HEK293 (cell line): ENCODE results near the gene DNAJC13.

Source experiments
- CTCF ChIA-PET: fragments of 350-600 bp; formaldehyde crosslinking; extraction: SDS; loops from one replicate; lab custom pipeline; 2021; ENCODE audit warnings: antibody characterized with exemption; lab: Yijun Ruan, JAX
- POLR2A ChIA-PET: fragments of 300-600 bp; formaldehyde crosslinking; extraction: SDS; loops from one replicate; lab custom pipeline; 2020; ENCODE audit warnings: antibody characterized with exemption, inconsistent platforms; lab: Yijun Ruan, JAX
- H3K27ac ChIP-seq: fragments of 200-500 bp; sonication (Bioruptor generic); 2 replicates; pipeline ENCODE4 v1.5.1; 2014; ENCODE audit warnings: low read depth, low read length, control low read depth, inconsistent platforms; ENCODE audit errors: extremely low read depth
- H3K36me3 ChIP-seq, 2 experiments: fragments of 200-500 bp in 1 of 2; sonication (Bioruptor generic) in 1 of 2; 1 replicate in 1 of 2; 2 replicates in 1 of 2; pipeline ENCODE4 v1.5.1; 2014 to 2017; ENCODE audit warnings: inconsistent platforms in 2 of 2, low read length in 2 of 2; ENCODE audit not compliant: control insufficient read depth in 2 of 2, insufficient read depth in 1 of 2
- H3K4me1 ChIP-seq: fragments of 200-500 bp; sonication (Bioruptor generic); 2 replicates; pipeline ENCODE4 v1.5.1; 2014; ENCODE audit warnings: mild to moderate bottlenecking, low read length, inconsistent platforms; ENCODE audit not compliant: control insufficient read depth, insufficient read depth
- H3K4me3 ChIP-seq: 2 replicates; pipeline ENCODE4 v1.5.1; 2011; ENCODE audit warnings: low read depth, mild to moderate bottlenecking, control low read depth, low read length, moderate library complexity
- H3K9me3 ChIP-seq: fragments of 200-500 bp; sonication (Bioruptor generic); 2 replicates; pipeline ENCODE4 v1.5.1; 2014; ENCODE audit warnings: low read depth, low read length, inconsistent platforms; ENCODE audit not compliant: control insufficient read depth, insufficient read depth
- GFI1B ChIP-seq: fragments of 450-650 bp; formaldehyde crosslinking; IDR thresholded peaks from 2 replicates; pipeline ENCODE4 v1.5.1; 2016; ENCODE audit warnings: missing biosample characterization, missing genetic modification characterization
- OVOL3 ChIP-seq: fragments of 450-650 bp; formaldehyde crosslinking; IDR thresholded peaks from 2 replicates; pipeline ENCODE4 v1.5.1; 2016; ENCODE audit warnings: missing biosample characterization, missing genetic modification characterization
- RBAK ChIP-seq: fragments of 450-650 bp; formaldehyde crosslinking; IDR thresholded peaks from 2 replicates; pipeline ENCODE4 v1.5.1; 2016; ENCODE audit warnings: missing biosample characterization, missing genetic modification characterization
- SALL2 ChIP-seq: fragments of 450-650 bp; formaldehyde crosslinking; IDR thresholded peaks from 2 replicates; pipeline ENCODE4 v1.5.0; 2017; ENCODE audit warnings: missing biosample characterization, mild to moderate bottlenecking, missing genetic modification characterization, borderline replicate concordance
- WT1 ChIP-seq: fragments of 450-650 bp; formaldehyde crosslinking; IDR thresholded peaks from 2 replicates; pipeline ENCODE4 v1.5.1; 2016; ENCODE audit warnings: missing biosample characterization, missing genetic modification characterization
- ZBTB17 ChIP-seq: fragments of 450-650 bp; formaldehyde crosslinking; IDR thresholded peaks from 2 replicates; pipeline ENCODE4 v1.5.1; 2016; ENCODE audit warnings: missing biosample characterization, missing genetic modification characterization
- ZNF10 ChIP-seq: fragments of 450-650 bp; formaldehyde crosslinking; IDR thresholded peaks from 2 replicates; pipeline ENCODE4 v1.5.1; 2017; ENCODE audit warnings: missing biosample characterization, missing genetic modification characterization
- ZNF16 ChIP-seq: fragments of 450-650 bp; formaldehyde crosslinking; IDR thresholded peaks from 2 replicates; pipeline ENCODE4 v1.5.1; 2016; ENCODE audit warnings: low read depth, missing biosample characterization, missing genetic modification characterization
- ZNF785 ChIP-seq: fragments of 450-650 bp; formaldehyde crosslinking; IDR thresholded peaks from 2 replicates; pipeline ENCODE4 v1.5.1; 2016; ENCODE audit warnings: missing biosample characterization, missing genetic modification characterization
- ZNF843 ChIP-seq: fragments of 450-650 bp; formaldehyde crosslinking; IDR thresholded peaks from 2 replicates; pipeline ENCODE4 v1.5.1; 2016; ENCODE audit warnings: missing biosample characterization, missing genetic modification characterization
- TF ChIP-seq, protein P1 (sequence below): fragments of 450-650 bp; formaldehyde crosslinking; IDR thresholded peaks from 2 replicates; pipeline ENCODE4 v1.5.1; 2016; ENCODE audit warnings: missing biosample characterization, missing genetic modification characterization, borderline replicate concordance
- TF ChIP-seq, protein P2 (sequence below): fragments of 450-650 bp; formaldehyde crosslinking; IDR thresholded peaks from 2 replicates; pipeline ENCODE4 v1.5.1; 2016; ENCODE audit warnings: missing biosample characterization, missing genetic modification characterization
- TF ChIP-seq, protein P3 (sequence below): fragments of 450-650 bp; formaldehyde crosslinking; IDR thresholded peaks from 2 replicates; pipeline ENCODE4 v1.5.1; 2016; ENCODE audit warnings: missing biosample characterization, missing genetic modification characterization
- TF ChIP-seq, protein P4 (sequence below): fragments of 450-650 bp; formaldehyde crosslinking; IDR thresholded peaks from 2 replicates; pipeline ENCODE4 v1.5.1; 2016; ENCODE audit warnings: missing biosample characterization, missing genetic modification characterization

The DNAJC13 gene

DNA sequence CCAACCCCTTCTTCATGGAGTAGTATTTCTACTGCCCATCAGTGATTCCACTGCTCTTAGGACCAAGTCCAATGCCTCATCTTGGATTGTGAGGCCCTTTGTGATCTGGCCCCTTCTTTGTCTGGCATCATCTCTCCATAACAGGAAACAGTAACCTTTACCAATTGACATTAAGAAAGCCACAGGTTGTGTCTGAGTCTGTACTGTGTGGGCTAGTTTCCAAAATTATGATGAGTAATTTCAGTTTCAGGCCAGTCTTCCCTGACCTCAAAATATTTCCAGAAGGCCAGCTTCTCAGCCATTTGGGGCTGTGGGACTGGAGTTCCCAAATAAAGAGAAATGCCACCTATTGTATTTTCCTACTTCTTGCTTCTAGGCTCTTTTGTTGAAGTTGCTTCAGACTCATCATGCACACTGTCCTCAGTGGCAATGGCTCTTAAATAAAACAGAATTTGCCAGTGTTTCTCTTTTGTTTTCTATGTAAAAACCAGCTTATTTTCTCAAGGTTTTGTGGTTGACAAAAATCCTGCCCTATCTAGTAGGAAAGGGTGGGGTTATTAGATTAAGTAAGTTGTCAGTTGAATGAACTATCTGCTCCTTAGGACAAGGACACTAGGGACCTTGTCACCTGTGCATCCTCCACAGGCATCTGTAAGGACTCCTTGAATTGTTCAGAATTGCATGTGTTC is 132.7 kb downstream of the DNAJC13 start:
- CTCF ChIA-PET, result interaction anchor here (1.3 kb wide), 1 partner anchor 14 kb away, joined by 5 read pairs; no protein-coding TSS in a partner anchor
- POLR2A ChIA-PET, result no interaction called here

DNA sequence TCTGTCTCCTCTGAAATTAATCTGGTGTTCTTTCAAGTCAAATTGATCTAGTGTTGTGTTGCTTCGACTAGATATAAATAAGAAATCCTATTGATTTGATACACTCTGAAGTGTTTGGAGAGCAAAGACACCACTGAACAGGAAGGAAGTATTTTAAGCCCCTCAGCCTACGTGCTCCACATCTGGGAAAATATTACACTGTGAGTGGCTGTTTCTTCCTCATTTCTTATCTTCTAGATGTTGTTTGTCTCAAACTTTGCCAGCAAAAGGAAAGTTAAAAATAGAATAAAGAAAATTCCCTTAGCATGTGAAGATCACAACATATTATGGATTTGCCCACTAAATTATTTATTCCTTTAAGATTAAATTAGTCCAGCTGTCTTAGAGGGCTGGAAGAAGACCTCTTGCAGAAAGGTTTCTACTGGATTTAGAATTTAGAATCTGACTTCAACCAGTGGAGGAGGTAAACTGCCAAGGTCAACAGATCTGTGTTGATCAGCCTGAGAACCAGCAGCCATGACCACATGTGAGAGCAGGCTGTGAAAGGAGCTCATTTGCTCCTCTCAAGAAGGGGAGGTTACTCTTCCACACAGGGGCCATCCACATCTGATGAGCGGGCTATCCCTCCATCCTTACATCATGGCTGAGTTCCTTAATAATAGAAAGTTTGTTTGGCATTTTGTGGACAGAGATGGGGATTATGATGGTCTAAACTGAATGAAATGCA is 133.4 kb downstream of the DNAJC13 start:
- no peaks in the 10 kb centered on the region for H3K9me3 ChIP-seq
- CTCF ChIA-PET, result interaction anchor here (1.0 to 1.3 kb wide), 2 partner anchors 13 to 15 kb away, joined by 3 to 5 read pairs; no protein-coding TSS in a partner anchor
- no peak for TF ChIP-seq SALL2
- TF ChIP-seq, protein P1, sequence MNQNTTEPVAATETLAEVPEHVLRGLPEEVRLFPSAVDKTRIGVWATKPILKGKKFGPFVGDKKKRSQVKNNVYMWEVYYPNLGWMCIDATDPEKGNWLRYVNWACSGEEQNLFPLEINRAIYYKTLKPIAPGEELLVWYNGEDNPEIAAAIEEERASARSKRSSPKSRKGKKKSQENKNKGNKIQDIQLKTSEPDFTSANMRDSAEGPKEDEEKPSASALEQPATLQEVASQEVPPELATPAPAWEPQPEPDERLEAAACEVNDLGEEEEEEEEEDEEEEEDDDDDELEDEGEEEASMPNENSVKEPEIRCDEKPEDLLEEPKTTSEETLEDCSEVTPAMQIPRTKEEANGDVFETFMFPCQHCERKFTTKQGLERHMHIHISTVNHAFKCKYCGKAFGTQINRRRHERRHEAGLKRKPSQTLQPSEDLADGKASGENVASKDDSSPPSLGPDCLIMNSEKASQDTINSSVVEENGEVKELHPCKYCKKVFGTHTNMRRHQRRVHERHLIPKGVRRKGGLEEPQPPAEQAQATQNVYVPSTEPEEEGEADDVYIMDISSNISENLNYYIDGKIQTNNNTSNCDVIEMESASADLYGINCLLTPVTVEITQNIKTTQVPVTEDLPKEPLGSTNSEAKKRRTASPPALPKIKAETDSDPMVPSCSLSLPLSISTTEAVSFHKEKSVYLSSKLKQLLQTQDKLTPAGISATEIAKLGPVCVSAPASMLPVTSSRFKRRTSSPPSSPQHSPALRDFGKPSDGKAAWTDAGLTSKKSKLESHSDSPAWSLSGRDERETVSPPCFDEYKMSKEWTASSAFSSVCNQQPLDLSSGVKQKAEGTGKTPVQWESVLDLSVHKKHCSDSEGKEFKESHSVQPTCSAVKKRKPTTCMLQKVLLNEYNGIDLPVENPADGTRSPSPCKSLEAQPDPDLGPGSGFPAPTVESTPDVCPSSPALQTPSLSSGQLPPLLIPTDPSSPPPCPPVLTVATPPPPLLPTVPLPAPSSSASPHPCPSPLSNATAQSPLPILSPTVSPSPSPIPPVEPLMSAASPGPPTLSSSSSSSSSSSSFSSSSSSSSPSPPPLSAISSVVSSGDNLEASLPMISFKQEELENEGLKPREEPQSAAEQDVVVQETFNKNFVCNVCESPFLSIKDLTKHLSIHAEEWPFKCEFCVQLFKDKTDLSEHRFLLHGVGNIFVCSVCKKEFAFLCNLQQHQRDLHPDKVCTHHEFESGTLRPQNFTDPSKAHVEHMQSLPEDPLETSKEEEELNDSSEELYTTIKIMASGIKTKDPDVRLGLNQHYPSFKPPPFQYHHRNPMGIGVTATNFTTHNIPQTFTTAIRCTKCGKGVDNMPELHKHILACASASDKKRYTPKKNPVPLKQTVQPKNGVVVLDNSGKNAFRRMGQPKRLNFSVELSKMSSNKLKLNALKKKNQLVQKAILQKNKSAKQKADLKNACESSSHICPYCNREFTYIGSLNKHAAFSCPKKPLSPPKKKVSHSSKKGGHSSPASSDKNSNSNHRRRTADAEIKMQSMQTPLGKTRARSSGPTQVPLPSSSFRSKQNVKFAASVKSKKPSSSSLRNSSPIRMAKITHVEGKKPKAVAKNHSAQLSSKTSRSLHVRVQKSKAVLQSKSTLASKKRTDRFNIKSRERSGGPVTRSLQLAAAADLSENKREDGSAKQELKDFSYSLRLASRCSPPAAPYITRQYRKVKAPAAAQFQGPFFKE (tag by site-specific recombination), result no peak
- TF ChIP-seq, all 188 proteins: peak for 0
- no peak overlapping the region for H3K4me3 ChIP-seq
- POLR2A ChIA-PET, result no interaction called here
- H3K4me1 ChIP-seq, result no peaks in the 10 kb centered on the region
- no peak overlapping the region for H3K27ac ChIP-seq
- H3K36me3 ChIP-seq, result no peaks in the 10 kb centered on the region

More for the DNA sequence above, 132.7 kb downstream of the DNAJC13 start:
- Histone ChIP-seq H3K27ac (no peak overlapping the region), H3K9me3 (no peaks in the 10 kb centered on the region), H3K36me3 (no peaks in the 10 kb centered on the region), H3K4me1 (no peaks in the 10 kb centered on the region), H3K4me3 (no peak overlapping the region)
- TF ChIP-seq, protein P2, sequence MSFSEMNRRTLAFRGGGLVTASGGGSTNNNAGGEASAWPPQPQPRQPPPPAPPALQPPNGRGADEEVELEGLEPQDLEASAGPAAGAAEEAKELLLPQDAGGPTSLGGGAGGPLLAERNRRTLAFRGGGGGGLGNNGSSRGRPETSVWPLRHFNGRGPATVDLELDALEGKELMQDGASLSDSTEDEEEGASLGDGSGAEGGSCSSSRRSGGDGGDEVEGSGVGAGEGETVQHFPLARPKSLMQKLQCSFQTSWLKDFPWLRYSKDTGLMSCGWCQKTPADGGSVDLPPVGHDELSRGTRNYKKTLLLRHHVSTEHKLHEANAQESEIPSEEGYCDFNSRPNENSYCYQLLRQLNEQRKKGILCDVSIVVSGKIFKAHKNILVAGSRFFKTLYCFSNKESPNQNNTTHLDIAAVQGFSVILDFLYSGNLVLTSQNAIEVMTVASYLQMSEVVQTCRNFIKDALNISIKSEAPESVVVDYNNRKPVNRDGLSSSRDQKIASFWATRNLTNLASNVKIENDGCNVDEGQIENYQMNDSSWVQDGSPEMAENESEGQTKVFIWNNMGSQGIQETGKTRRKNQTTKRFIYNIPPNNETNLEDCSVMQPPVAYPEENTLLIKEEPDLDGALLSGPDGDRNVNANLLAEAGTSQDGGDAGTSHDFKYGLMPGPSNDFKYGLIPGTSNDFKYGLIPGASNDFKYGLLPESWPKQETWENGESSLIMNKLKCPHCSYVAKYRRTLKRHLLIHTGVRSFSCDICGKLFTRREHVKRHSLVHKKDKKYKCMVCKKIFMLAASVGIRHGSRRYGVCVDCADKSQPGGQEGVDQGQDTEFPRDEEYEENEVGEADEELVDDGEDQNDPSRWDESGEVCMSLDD (tag by site-specific recombination), result no peak
- TF ChIP-seq OVOL3 (tag by site-specific recombination) (no peak), WT1 (tag by site-specific recombination) (no peak), ZNF10 (tag by site-specific recombination) (no peak), ZNF785 (no peak), ZBTB17 (tag by site-specific recombination) (no peak), ZNF16 (tag by site-specific recombination) (no peak), RBAK (tag by site-specific recombination) (no peak), ZNF843 (tag by site-specific recombination) (no peak), GFI1B (tag by site-specific recombination) (no peak)
- TF ChIP-seq, protein P3, sequence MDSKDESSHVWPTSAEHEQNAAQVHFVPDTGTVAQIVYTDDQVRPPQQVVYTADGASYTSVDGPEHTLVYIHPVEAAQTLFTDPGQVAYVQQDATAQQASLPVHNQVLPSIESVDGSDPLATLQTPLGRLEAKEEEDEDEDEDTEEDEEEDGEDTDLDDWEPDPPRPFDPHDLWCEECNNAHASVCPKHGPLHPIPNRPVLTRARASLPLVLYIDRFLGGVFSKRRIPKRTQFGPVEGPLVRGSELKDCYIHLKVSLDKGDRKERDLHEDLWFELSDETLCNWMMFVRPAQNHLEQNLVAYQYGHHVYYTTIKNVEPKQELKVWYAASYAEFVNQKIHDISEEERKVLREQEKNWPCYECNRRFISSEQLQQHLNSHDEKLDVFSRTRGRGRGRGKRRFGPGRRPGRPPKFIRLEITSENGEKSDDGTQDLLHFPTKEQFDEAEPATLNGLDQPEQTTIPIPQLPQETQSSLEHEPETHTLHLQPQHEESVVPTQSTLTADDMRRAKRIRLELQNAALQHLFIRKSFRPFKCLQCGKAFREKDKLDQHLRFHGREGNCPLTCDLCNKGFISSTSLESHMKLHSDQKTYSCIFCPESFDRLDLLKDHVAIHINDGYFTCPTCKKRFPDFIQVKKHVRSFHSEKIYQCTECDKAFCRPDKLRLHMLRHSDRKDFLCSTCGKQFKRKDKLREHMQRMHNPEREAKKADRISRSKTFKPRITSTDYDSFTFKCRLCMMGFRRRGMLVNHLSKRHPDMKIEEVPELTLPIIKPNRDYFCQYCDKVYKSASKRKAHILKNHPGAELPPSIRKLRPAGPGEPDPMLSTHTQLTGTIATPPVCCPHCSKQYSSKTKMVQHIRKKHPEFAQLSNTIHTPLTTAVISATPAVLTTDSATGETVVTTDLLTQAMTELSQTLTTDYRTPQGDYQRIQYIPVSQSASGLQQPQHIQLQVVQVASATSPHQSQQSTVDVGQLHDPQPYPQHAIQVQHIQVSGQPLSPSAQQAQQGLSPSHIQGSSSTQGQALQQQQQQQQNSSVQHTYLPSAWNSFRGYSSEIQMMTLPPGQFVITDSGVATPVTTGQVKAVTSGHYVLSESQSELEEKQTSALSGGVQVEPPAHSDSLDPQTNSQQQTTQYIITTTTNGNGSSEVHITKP (tag by site-specific recombination), result no peak
- TF ChIP-seq, protein P4, sequence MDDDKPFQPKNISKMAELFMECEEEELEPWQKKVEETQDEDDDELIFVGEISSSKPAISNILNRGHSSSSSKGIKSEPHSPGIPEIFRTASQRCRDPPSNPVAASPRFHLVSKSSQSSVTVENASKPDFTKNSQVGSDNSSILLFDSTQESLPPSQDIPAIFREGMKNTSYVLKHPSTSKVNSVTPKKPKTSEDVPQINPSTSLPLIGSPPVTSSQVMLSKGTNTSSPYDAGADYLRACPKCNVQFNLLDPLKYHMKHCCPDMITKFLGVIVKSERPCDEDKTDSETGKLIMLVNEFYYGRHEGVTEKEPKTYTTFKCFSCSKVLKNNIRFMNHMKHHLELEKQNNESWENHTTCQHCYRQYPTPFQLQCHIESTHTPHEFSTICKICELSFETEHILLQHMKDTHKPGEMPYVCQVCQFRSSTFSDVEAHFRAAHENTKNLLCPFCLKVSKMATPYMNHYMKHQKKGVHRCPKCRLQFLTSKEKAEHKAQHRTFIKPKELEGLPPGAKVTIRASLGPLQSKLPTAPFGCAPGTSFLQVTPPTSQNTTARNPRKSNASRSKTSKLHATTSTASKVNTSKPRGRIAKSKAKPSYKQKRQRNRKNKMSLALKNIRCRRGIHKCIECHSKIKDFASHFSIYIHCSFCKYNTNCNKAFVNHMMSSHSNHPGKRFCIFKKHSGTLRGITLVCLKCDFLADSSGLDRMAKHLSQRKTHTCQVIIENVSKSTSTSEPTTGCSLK (tag by site-specific recombination), result no peak
